GM12878 (cell line): ENCODE results near the gene PLXNA4. TPM values are rescaled to one million over a fixed set of nuclear protein-coding genes. Genes with fewer than 3 reads are reported as not detected.

ENCODE experiments used
- ATAC-seq: fragments of 200-7000 bp; cut with Tn5 transposase; 3 replicates; pipeline ENCODE4 v1.9.1; 2020; ENCODE audit warnings: mild to moderate bottlenecking, moderate library complexity
- BruUV-seq: library from RNA; stranded (reverse); fragments of 400-500 nt; replicated peaks from 2 replicates; lab custom pipeline; 2021; lab: Mats Ljungman, UMichigan
- CTCF ChIA-PET: fragments of 300-600 bp; sonication (Branson Sonifier 250); formaldehyde crosslinking; extraction: SDS; loops from one replicate; lab custom pipeline; 2021; ENCODE audit warnings: inconsistent platforms; lab: Yijun Ruan, JAX
- POLR2A ChIA-PET: fragments of 350-600 bp; formaldehyde crosslinking; extraction: SDS; loops from one replicate; lab custom pipeline; 2021; ENCODE audit warnings: inconsistent platforms; lab: Charles Lee
- RAD21 ChIA-PET: fragments of 300-600 bp; sonication (Branson Sonifier 250); formaldehyde crosslinking; loops from one replicate; lab custom pipeline; 2023; ENCODE audit warnings: antibody characterized with exemption; ENCODE audit not compliant: unreplicated experiment; lab: Charles Lee
- SMC1A ChIA-PET: fragments of 300-600 bp; sonication (Branson Sonifier 250); formaldehyde crosslinking; loops from one replicate; lab custom pipeline; 2023; ENCODE audit not compliant: unreplicated experiment, uncharacterized antibody; lab: Charles Lee
- DNase-seq: peaks from one replicate; pipeline ENCODE4 v3.0.0-alpha.2; 2011; ENCODE audit warnings: low read depth, low spot score
- FAIRE-seq: peaks from 3 replicates; lab custom pipeline; 2011; peaks lifted over from hg19 to GRCh38; lab: Jason Lieb, UNC
- H2AFZ ChIP-seq: 2 replicates; pipeline ENCODE4 v1.6.0; 2011; ENCODE audit warnings: low read depth, low read length, control low read depth; ENCODE audit not compliant: control insufficient read depth
- H3K27ac ChIP-seq: 2 replicates; pipeline ENCODE4 v1.5.1; 2011; ENCODE audit warnings: control low read depth; ENCODE audit not compliant: control insufficient read depth, insufficient read depth
- H3K27me3 ChIP-seq, 2 experiments: replicated peaks in 1 of 2; 2 replicates each; pipeline versions ENCODE4 v1.6.0 to v1.6.1; 2011; ENCODE audit warnings: low read length in 1 of 2; ENCODE audit not compliant: control insufficient read depth in 2 of 2, insufficient read depth in 2 of 2
- H3K36me3 ChIP-seq, 2 experiments: 2 replicates each; pipeline ENCODE4 v1.5.1; 2011; ENCODE audit warnings: low read length in 1 of 2; ENCODE audit not compliant: control insufficient read depth in 2 of 2, insufficient read depth in 2 of 2
- H3K4me1 ChIP-seq: 2 replicates; pipeline ENCODE4 v1.6.1; 2011; ENCODE audit warnings: mild to moderate bottlenecking, low read length, moderate library complexity, mixed read lengths; ENCODE audit not compliant: control insufficient read depth, insufficient read depth
- H3K4me2 ChIP-seq: 2 replicates; pipeline ENCODE4 v1.6.0; 2011; ENCODE audit warnings: control low read depth; ENCODE audit not compliant: control insufficient read depth, insufficient read depth
- H3K4me3 ChIP-seq: fragments of 200-600 bp; sonication (generic); 2 replicates; pipeline ENCODE4 v1.5.1; 2016
- H3K79me2 ChIP-seq: 2 replicates; pipeline ENCODE4 v1.6.0; 2011; ENCODE audit warnings: low read length; ENCODE audit not compliant: control insufficient read depth, insufficient read depth
- H3K9ac ChIP-seq: 2 replicates; pipeline ENCODE4 v1.8.0; 2011; ENCODE audit warnings: low read length, control low read depth, mixed read lengths; ENCODE audit not compliant: control insufficient read depth, insufficient read depth
- H3K9me3 ChIP-seq: replicated peaks from 3 replicates; pipeline ENCODE4 v1.5.1; 2011; ENCODE audit warnings: mild to moderate bottlenecking, low read length; ENCODE audit not compliant: control insufficient read depth, insufficient read depth
- H4K20me1 ChIP-seq: 2 replicates; pipeline ENCODE4 v1.6.0; 2011; ENCODE audit not compliant: control insufficient read depth, insufficient read depth
- CREB1 ChIP-seq: IDR thresholded peaks from 2 replicates; pipeline ENCODE4 v1.6.1; 2012; ENCODE audit warnings: low read depth, mild to moderate bottlenecking, inconsistent platforms
- DPF2 ChIP-seq: fragments of 450-650 bp; IDR thresholded peaks from 2 replicates; pipeline ENCODE4 v1.6.1; 2017; ENCODE audit warnings: mild to moderate bottlenecking
- EED ChIP-seq: sonication (generic); IDR thresholded peaks from 2 replicates; pipeline ENCODE4 v1.6.1; 2016; ENCODE audit warnings: antibody characterized with exemption, low read depth
- EP300 ChIP-seq, 2 experiments: fragments of 150-350 bp in 1 of 2; IDR thresholded peaks; 2 replicates each; pipeline ENCODE4 v1.6.1; 2011 to 2012; ENCODE audit warnings: low read depth in 2 of 2, low read length in 2 of 2, borderline replicate concordance in 1 of 2, improper control_type of control experiment in 1 of 2, inconsistent platforms in 1 of 2; ENCODE audit not compliant: control insufficient read depth in 1 of 2
- IKZF1 ChIP-seq: fragments of 450-650 bp; conservative IDR thresholded peaks from 2 replicates; pipeline ENCODE4 v1.6.1; 2017; ENCODE audit warnings: antibody characterized with exemption, mild to moderate bottlenecking
- NRF1 ChIP-seq: conservative IDR thresholded peaks from 2 replicates; pipeline ENCODE4 v1.6.1; 2011; ENCODE audit warnings: mild to moderate bottlenecking, low read depth, low read length, improper control_type of control experiment
- PML ChIP-seq: IDR thresholded peaks from 2 replicates; pipeline ENCODE4 v1.6.1; 2012; ENCODE audit warnings: low read length, inconsistent platforms
- RBBP5 ChIP-seq: fragments of 200-600 bp; sonication (generic); conservative IDR thresholded peaks from 2 replicates; pipeline ENCODE4 v1.6.1; 2016
- SIX5 ChIP-seq: IDR thresholded peaks from 2 replicates; pipeline ENCODE4 v1.6.1; 2011; ENCODE audit warnings: mild to moderate bottlenecking, low read depth, low read length, moderate library complexity; ENCODE audit not compliant: severe bottlenecking
- STAT1 ChIP-seq: fragments of 450-650 bp; conservative IDR thresholded peaks from 2 replicates; pipeline ENCODE4 v1.6.1; 2014; ENCODE audit warnings: antibody characterized with exemption, mild to moderate bottlenecking
- TCF3 ChIP-seq: IDR thresholded peaks from 2 replicates; pipeline ENCODE4 v1.6.1; 2012; ENCODE audit warnings: low read depth, mild to moderate bottlenecking, low read length, borderline replicate concordance; ENCODE audit not compliant: insufficient read depth
- ZNF207 ChIP-seq: fragments of 450-650 bp; IDR thresholded peaks from 2 replicates; pipeline ENCODE4 v1.6.1; 2014; ENCODE audit warnings: antibody characterized with exemption, mild to moderate bottlenecking, borderline replicate concordance
- WGBS: methylation state at CpG from one replicate; pipeline ENCODE4 v1.1.6; 2016; ENCODE audit warnings: low lambda C conversion rate; ENCODE audit not compliant: insufficient replicate concordance, insufficient coverage; ENCODE audit errors: missing lambda C conversion rate; 5-methylcytosine and 5-hydroxymethylcytosine counted together
- in situ Hi-C: fragments of 300-500 bp; cut with MboI; formaldehyde crosslinking; loops from 9 replicates; pipeline ENCODE4 v1.14.3; 2018; ENCODE audit warnings: mixed read lengths
- intact Hi-C: fragments of 100-400 bp; cut with micrococcal nuclease; formaldehyde crosslinking; loops from one replicate; pipeline ENCODE4 v1.14.2; 2022; ENCODE audit not compliant: unreplicated experiment
- polyA plus RNA-seq, 11 experiments: library from polyadenylated mRNA; depleted of rRNA in 4 of 11; unstranded in 6 of 11; stranded (reverse) in 5 of 11; fragments of >200 nt; fragmentation: Nextera tagmentation in 4 of 11; fragmentation: Illumina TruSeq in 1 of 11; extraction: Ambion mirVana in 4 of 11; extraction: Trizol in 1 of 11; gene quantifications; 1 replicate in 1 of 11; 2 replicates in 10 of 11; pipeline versions ENCODE4 v1.2.1 to v1.2.3, GENCODE V29; 2011 to 2016; ENCODE audit warnings: inconsistent platforms in 2 of 11, missing spikeins in 2 of 11, low read depth in 1 of 11
- total RNA-seq, 4 experiments: library from RNA; depleted of rRNA in 3 of 4; stranded (reverse); fragments of >200 nt in 3 of 4; fragmentation: Illumina TruSeq in 1 of 4; extraction: Trizol in 1 of 4; gene quantifications; 2 replicates each; pipeline versions ENCODE4 v1.2.1 to v1.2.3, GENCODE V29; 2013 to 2021
- TF ChIP-seq, protein P1 (sequence below): IDR thresholded peaks from 2 replicates; pipeline ENCODE4 v1.6.1; 2011; ENCODE audit warnings: borderline replicate concordance, low read depth, mild to moderate bottlenecking, moderate library complexity, low read length; ENCODE audit not compliant: insufficient read depth, poor library complexity, severe bottlenecking
- TF ChIP-seq, protein P2 (sequence below): IDR thresholded peaks from 2 replicates; pipeline ENCODE4 v1.6.1; 2011; ENCODE audit warnings: low read depth, low read length, improper control_type of control experiment, borderline replicate concordance
- TF ChIP-seq, protein P3 (sequence below): fragments of 450-650 bp; formaldehyde crosslinking; IDR thresholded peaks from 2 replicates; pipeline ENCODE4 v1.4.0; 2020; ENCODE audit warnings: mild to moderate bottlenecking, moderate library complexity
- TF ChIP-seq, protein P4 (sequence below): IDR thresholded peaks from 2 replicates; pipeline ENCODE4 v1.6.1; 2012; ENCODE audit warnings: low read length, inconsistent platforms
- TF ChIP-seq, protein P5 (sequence below): IDR thresholded peaks from 2 replicates; pipeline ENCODE4 v1.6.1; 2011; ENCODE audit warnings: borderline replicate concordance, low read depth, mild to moderate bottlenecking, moderate library complexity, mixed read lengths, low read length; ENCODE audit not compliant: insufficient read depth; ENCODE audit errors: extremely low read length

Gene PLXNA4
- total and polyA plus RNA-seq, 10 of the 15 experiments (the other 5 are each of a cell fraction or from before 2014, with no cell fraction given), result 0.03 TPM; not detected in 9

DNA sequence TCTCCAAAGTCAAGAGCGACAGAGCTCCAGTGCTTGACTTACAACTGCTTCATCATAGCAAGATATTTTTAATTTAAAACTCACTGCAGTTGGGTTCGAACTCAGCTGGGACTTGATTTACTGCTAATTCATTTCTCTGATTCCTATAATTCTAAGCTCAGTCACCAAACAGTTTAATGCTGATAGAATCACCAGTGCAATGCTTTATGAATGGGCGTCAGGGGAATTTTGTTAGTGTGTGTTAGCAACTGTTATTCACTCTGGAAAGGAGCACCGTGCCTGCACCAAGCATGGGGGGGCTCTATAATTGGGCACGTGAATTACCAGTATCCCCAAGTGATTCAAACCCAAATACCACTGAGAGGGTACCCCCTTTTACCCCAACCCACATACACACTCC is 10.4 kb downstream of the PLXNA4 start:
- Histone ChIP-seq H3K4me3 (no peak overlapping the region), H3K4me2 (no peak overlapping the region), H2AFZ (no peak overlapping the region), H3K4me1 (no peaks in the 10 kb centered on the region), H3K9ac (no peak overlapping the region), H3K9me3 (no peaks in the 10 kb centered on the region), H3K36me3 (no peaks in the 10 kb centered on the region), H4K20me1 (no peaks in the 10 kb centered on the region), H3K79me2 (no peaks in the 10 kb centered on the region), H3K27ac (no peak overlapping the region), H3K27me3 (peaks cover 2 to 6% of the 10 kb centered on the region in 2 experiments; a peak in 2 of 4 replicates)
- intact Hi-C loops, result no loop called here
- POLR2A ChIA-PET, result no interaction called here
- in situ Hi-C loops, result no loop called here
- ATAC-seq (no peak), DNase-seq (no peak), FAIRE-seq (no peak)
- 9% methylated on average over 5 of the region's 5 CpGs for WGBS
- CTCF ChIA-PET, result no interaction called here
- no TSS peak for BruUV-seq
- RAD21 ChIA-PET, result no interaction called here
- SMC1A ChIA-PET, result no interaction called here
- TF ChIP-seq SIX5 (no peak), RBBP5 (no peak), DPF2 (no peak), IKZF1 (no peak), ZNF207 (no peak), STAT1 (no peak), TCF3 (no peak), EP300 (IDR thresholded peaks at IDR 0.05; ENCODE audit: borderline replicate concordance in 1 of 2, control insufficient read depth in 1 of 2, low read depth in 2 of 2, low read length in 2 of 2) (no peak), NRF1 (no peak), PML (no peak), EED (no peak), CREB1 (no peak)
- TF ChIP-seq, protein P1, sequence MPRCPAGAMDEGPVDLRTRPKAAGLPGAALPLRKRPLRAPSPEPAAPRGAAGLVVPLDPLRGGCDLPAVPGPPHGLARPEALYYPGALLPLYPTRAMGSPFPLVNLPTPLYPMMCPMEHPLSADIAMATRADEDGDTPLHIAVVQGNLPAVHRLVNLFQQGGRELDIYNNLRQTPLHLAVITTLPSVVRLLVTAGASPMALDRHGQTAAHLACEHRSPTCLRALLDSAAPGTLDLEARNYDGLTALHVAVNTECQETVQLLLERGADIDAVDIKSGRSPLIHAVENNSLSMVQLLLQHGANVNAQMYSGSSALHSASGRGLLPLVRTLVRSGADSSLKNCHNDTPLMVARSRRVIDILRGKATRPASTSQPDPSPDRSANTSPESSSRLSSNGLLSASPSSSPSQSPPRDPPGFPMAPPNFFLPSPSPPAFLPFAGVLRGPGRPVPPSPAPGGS, result no peak
- TF ChIP-seq, protein P2, sequence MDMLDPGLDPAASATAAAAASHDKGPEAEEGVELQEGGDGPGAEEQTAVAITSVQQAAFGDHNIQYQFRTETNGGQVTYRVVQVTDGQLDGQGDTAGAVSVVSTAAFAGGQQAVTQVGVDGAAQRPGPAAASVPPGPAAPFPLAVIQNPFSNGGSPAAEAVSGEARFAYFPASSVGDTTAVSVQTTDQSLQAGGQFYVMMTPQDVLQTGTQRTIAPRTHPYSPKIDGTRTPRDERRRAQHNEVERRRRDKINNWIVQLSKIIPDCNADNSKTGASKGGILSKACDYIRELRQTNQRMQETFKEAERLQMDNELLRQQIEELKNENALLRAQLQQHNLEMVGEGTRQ, result no peak
- TF ChIP-seq, protein P3, sequence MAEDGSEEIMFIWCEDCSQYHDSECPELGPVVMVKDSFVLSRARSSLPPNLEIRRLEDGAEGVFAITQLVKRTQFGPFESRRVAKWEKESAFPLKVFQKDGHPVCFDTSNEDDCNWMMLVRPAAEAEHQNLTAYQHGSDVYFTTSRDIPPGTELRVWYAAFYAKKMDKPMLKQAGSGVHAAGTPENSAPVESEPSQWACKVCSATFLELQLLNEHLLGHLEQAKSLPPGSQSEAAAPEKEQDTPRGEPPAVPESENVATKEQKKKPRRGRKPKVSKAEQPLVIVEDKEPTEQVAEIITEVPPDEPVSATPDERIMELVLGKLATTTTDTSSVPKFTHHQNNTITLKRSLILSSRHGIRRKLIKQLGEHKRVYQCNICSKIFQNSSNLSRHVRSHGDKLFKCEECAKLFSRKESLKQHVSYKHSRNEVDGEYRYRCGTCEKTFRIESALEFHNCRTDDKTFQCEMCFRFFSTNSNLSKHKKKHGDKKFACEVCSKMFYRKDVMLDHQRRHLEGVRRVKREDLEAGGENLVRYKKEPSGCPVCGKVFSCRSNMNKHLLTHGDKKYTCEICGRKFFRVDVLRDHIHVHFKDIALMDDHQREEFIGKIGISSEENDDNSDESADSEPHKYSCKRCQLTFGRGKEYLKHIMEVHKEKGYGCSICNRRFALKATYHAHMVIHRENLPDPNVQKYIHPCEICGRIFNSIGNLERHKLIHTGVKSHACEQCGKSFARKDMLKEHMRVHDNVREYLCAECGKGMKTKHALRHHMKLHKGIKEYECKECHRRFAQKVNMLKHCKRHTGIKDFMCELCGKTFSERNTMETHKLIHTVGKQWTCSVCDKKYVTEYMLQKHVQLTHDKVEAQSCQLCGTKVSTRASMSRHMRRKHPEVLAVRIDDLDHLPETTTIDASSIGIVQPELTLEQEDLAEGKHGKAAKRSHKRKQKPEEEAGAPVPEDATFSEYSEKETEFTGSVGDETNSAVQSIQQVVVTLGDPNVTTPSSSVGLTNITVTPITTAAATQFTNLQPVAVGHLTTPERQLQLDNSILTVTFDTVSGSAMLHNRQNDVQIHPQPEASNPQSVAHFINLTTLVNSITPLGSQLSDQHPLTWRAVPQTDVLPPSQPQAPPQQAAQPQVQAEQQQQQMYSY (CRISPR knock-in tag), result no peak
- TF ChIP-seq, protein P4, sequence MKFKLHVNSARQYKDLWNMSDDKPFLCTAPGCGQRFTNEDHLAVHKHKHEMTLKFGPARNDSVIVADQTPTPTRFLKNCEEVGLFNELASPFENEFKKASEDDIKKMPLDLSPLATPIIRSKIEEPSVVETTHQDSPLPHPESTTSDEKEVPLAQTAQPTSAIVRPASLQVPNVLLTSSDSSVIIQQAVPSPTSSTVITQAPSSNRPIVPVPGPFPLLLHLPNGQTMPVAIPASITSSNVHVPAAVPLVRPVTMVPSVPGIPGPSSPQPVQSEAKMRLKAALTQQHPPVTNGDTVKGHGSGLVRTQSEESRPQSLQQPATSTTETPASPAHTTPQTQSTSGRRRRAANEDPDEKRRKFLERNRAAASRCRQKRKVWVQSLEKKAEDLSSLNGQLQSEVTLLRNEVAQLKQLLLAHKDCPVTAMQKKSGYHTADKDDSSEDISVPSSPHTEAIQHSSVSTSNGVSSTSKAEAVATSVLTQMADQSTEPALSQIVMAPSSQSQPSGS, result no peak
- TF ChIP-seq, protein P5, sequence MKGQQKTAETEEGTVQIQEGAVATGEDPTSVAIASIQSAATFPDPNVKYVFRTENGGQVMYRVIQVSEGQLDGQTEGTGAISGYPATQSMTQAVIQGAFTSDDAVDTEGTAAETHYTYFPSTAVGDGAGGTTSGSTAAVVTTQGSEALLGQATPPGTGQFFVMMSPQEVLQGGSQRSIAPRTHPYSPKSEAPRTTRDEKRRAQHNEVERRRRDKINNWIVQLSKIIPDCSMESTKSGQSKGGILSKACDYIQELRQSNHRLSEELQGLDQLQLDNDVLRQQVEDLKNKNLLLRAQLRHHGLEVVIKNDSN, result no peak
